Measurements from ENCODE around the gene SLC4A4.

The SLC4A4 gene

GRCh38 chr4:71564775-71565174 lies 226.0 kb downstream of the SLC4A4 start:
- no peaks in the 10 kb centered on the region for H3F3A ChIP-seq (ENCODE audit: control insufficient read depth, insufficient read depth)
- TF ChIP-seq, protein P1, sequence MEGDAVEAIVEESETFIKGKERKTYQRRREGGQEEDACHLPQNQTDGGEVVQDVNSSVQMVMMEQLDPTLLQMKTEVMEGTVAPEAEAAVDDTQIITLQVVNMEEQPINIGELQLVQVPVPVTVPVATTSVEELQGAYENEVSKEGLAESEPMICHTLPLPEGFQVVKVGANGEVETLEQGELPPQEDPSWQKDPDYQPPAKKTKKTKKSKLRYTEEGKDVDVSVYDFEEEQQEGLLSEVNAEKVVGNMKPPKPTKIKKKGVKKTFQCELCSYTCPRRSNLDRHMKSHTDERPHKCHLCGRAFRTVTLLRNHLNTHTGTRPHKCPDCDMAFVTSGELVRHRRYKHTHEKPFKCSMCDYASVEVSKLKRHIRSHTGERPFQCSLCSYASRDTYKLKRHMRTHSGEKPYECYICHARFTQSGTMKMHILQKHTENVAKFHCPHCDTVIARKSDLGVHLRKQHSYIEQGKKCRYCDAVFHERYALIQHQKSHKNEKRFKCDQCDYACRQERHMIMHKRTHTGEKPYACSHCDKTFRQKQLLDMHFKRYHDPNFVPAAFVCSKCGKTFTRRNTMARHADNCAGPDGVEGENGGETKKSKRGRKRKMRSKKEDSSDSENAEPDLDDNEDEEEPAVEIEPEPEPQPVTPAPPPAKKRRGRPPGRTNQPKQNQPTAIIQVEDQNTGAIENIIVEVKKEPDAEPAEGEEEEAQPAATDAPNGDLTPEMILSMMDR (IDR thresholded peaks at IDR 0.05; ENCODE audit: low read depth, low read length, poor library complexity, severe bottlenecking) = no peak
- no peak for TF ChIP-seq EZH2phosphoT487 (IDR thresholded peaks at IDR 0.05; ENCODE audit: borderline replicate concordance, low read length)
- H3K9me2 ChIP-seq (replicated peaks; ENCODE audit: control insufficient read depth, low read length) = no peaks in the 10 kb centered on the region
- H4K20me1 ChIP-seq (ENCODE audit: control insufficient read depth, insufficient read depth, low read depth, low read length) = no peaks in the 10 kb centered on the region
- no peak overlapping the region for H3K27ac ChIP-seq (ENCODE audit: low read depth, low read length)
- H3K9me3 ChIP-seq (ENCODE audit: control insufficient read depth, insufficient read depth, low read length) = no peaks in the 10 kb centered on the region
- no peaks in the 10 kb centered on the region for H3K79me2 ChIP-seq (ENCODE audit: control insufficient read depth, low read length)
- no peak overlapping the region for H3K4me2 ChIP-seq (ENCODE audit: low read length)
- H3K4me3 ChIP-seq (ENCODE audit: low read length) = no peak overlapping the region
- no peaks in the 10 kb centered on the region for H3K36me3 ChIP-seq (ENCODE audit: control insufficient read depth, low read length)
- H3K27me3 ChIP-seq (ENCODE audit: control insufficient read depth, low read length) = no peaks in the 10 kb centered on the region
- no peaks in the 10 kb centered on the region for H3K4me1 ChIP-seq (ENCODE audit: control insufficient read depth, low read length)

DNA sequence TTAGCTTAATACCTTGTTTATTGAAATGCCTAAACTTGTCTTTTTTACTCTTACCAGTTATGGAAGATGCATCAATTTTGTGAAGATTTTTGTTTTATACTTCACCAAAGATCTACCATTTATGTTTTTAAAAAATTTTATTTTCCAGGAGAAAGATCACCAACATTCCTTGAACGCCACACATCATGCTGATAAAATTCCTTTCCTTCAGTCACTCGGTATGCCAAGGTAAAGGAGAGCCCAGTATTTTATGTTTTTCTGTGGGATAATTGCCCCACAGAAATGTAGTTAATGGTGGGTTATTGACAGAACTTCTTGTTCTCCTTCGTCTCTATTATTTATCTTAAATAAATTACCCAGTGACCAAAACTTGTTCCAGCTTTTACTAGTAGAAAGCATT lies 228.0 kb downstream of the SLC4A4 start:
- no peaks in the 10 kb centered on the region for H3K4me1 ChIP-seq (ENCODE audit: control insufficient read depth, low read length)
- H3K36me3 ChIP-seq (ENCODE audit: control insufficient read depth, low read length) = no peaks in the 10 kb centered on the region
- H3F3A ChIP-seq (ENCODE audit: control insufficient read depth, insufficient read depth) = no peaks in the 10 kb centered on the region
- H3K9me2 ChIP-seq (replicated peaks; ENCODE audit: control insufficient read depth, low read length) = no peaks in the 10 kb centered on the region
- no peak overlapping the region for H3K27ac ChIP-seq (ENCODE audit: low read depth, low read length)
- TF ChIP-seq EZH2phosphoT487 (IDR thresholded peaks at IDR 0.05; ENCODE audit: borderline replicate concordance, low read length) = no peak
- TF ChIP-seq, protein P1 (IDR thresholded peaks at IDR 0.05; ENCODE audit: low read depth, low read length, poor library complexity, severe bottlenecking) = no peak
- H3K4me2 ChIP-seq (ENCODE audit: low read length) = no peak overlapping the region
- no peaks in the 10 kb centered on the region for H3K27me3 ChIP-seq (ENCODE audit: control insufficient read depth, low read length)
- H3K79me2 ChIP-seq (ENCODE audit: control insufficient read depth, low read length) = no peaks in the 10 kb centered on the region
- no peak overlapping the region for H3K4me3 ChIP-seq (ENCODE audit: low read length)
- H3K9me3 ChIP-seq (ENCODE audit: control insufficient read depth, insufficient read depth, low read length) = no peaks in the 10 kb centered on the region
- no peaks in the 10 kb centered on the region for H4K20me1 ChIP-seq (ENCODE audit: control insufficient read depth, insufficient read depth, low read depth, low read length)

DNA sequence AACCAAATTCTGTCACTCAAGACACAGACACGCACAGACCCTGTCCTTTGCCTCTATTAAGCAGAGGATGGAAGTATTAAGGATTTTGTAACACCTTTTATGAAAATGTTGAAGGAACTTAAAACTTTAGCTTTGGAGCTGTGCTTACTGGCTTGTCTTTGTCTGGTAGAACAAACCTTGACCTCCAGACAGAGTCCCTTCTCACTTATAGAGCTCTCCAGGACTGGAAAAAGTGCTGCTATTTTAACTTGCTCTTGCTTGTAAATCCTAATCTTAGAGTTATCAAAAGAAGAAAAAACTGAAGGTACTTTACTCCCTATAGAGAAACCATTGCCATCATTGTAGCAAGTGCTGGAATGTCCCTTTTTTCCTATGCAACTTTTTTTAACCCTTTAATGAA lies 229.3 kb downstream of the SLC4A4 start:
- no peak overlapping the region for H3K4me2 ChIP-seq (ENCODE audit: low read length)
- no peaks in the 10 kb centered on the region for H3K9me3 ChIP-seq (ENCODE audit: control insufficient read depth, insufficient read depth, low read length)
- no peaks in the 10 kb centered on the region for H3K36me3 ChIP-seq (ENCODE audit: control insufficient read depth, low read length)
- H3K79me2 ChIP-seq (ENCODE audit: control insufficient read depth, low read length) = no peaks in the 10 kb centered on the region
- no peaks in the 10 kb centered on the region for H4K20me1 ChIP-seq (ENCODE audit: control insufficient read depth, insufficient read depth, low read depth, low read length)
- no peaks in the 10 kb centered on the region for H3K9me2 ChIP-seq (replicated peaks; ENCODE audit: control insufficient read depth, low read length)
- no peaks in the 10 kb centered on the region for H3F3A ChIP-seq (ENCODE audit: control insufficient read depth, insufficient read depth)
- H3K4me3 ChIP-seq (ENCODE audit: low read length) = no peak overlapping the region
- TF ChIP-seq, protein P1 (IDR thresholded peaks at IDR 0.05; ENCODE audit: low read depth, low read length, poor library complexity, severe bottlenecking) = no peak
- no peak for TF ChIP-seq EZH2phosphoT487 (IDR thresholded peaks at IDR 0.05; ENCODE audit: borderline replicate concordance, low read length)
- H3K4me1 ChIP-seq (ENCODE audit: control insufficient read depth, low read length) = no peaks in the 10 kb centered on the region
- H3K27me3 ChIP-seq (ENCODE audit: control insufficient read depth, low read length) = no peaks in the 10 kb centered on the region
- H3K27ac ChIP-seq (ENCODE audit: low read depth, low read length) = no peak overlapping the region

GRCh38 chr4:71570492-71570891 lies 231.7 kb downstream of the SLC4A4 start:
- Histone ChIP-seq H3K79me2 (ENCODE audit: control insufficient read depth, low read length) (no peaks in the 10 kb centered on the region), H4K20me1 (ENCODE audit: control insufficient read depth, insufficient read depth, low read depth, low read length) (no peaks in the 10 kb centered on the region), H3K27me3 (ENCODE audit: control insufficient read depth, low read length) (no peaks in the 10 kb centered on the region), H3K4me3 (ENCODE audit: low read length) (no peak overlapping the region), H3K4me1 (ENCODE audit: control insufficient read depth, low read length) (no peaks in the 10 kb centered on the region), H3F3A (ENCODE audit: control insufficient read depth, insufficient read depth) (no peaks in the 10 kb centered on the region), H3K9me3 (ENCODE audit: control insufficient read depth, insufficient read depth, low read length) (no peaks in the 10 kb centered on the region), H3K9me2 (replicated peaks; ENCODE audit: control insufficient read depth, low read length) (no peaks in the 10 kb centered on the region), H3K27ac (ENCODE audit: low read depth, low read length) (no peak overlapping the region), H3K4me2 (ENCODE audit: low read length) (no peak overlapping the region), H3K36me3 (ENCODE audit: control insufficient read depth, low read length) (no peaks in the 10 kb centered on the region)
- TF ChIP-seq, protein P1 (IDR thresholded peaks at IDR 0.05; ENCODE audit: low read depth, low read length, poor library complexity, severe bottlenecking) = no peak
- no peak for TF ChIP-seq EZH2phosphoT487 (IDR thresholded peaks at IDR 0.05; ENCODE audit: borderline replicate concordance, low read length)
